Fibroblast of the aortic adventitia (primary cell): ENCODE results near the gene MANBA. TPM values are rescaled to one million over a fixed set of nuclear protein-coding genes. Genes with fewer than 3 reads are reported as not detected.

Experiments used
- DNase-seq: peaks from one replicate; pipeline ENCODE4 v3.0.0-alpha.2; 2010; ENCODE audit warnings: low read depth
- H3K4me3 ChIP-seq: 2 replicates; pipeline ENCODE4 v1.5.1; 2011; ENCODE audit warnings: low read depth, mild to moderate bottlenecking, control low read depth, low read length, moderate library complexity
- CTCF ChIP-seq: IDR thresholded peaks from 2 replicates; pipeline ENCODE4 v1.5.1; 2011; ENCODE audit warnings: mild to moderate bottlenecking, low read length, control low read depth, inconsistent platforms; ENCODE audit not compliant: insufficient read depth
- total RNA-seq: library from RNA; depleted of rRNA; stranded (reverse); fragments of >200 nt; gene quantifications from 2 replicates; pipeline ENCODE4 v1.2.3, GENCODE V29; 2012; ENCODE audit warnings: low replicate concordance

The MANBA gene
- total RNA-seq, 1 donor = 32.1 TPM

DNA sequence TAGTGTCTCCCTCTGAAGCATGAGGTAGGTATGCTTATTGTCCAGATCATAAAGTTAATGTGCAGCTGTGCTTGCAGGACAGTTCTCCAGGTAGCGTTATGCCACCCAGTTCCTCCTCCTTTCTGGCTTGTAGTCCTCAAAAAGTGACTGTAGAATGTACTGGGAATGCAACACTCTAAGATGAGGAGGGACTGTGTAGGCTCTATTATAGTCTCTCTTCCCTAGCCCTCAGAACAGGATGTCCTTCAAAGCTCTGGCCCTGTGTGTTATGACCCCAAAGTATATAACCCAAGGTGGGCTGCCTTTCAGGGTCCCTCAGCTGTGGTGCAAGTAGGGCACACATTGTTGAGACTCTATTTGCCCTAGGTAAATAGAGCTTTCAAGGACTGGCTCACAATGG is 20.8 kb upstream of the MANBA start:
- H3K4me3 ChIP-seq = no peak overlapping the region
- no peak for DNase-seq
- no peak for TF ChIP-seq CTCF

- peak; percentile 33 for DNase-seq
- H3K4me3 ChIP-seq = no peak overlapping the region
- no peak for TF ChIP-seq CTCF
These were observed 19.8 kb upstream of the MANBA start for GRCh38 chr4:102780476-102781144.

GRCh38 chr4:102779204-102779603 is 18.4 kb upstream of the MANBA start:
- DNase-seq = no peak
- no peak overlapping the region for H3K4me3 ChIP-seq
- TF ChIP-seq CTCF = no peak

- no peak for TF ChIP-seq CTCF
- DNase-seq = no peak
- H3K4me3 ChIP-seq = no peak overlapping the region
These were observed 18.0 kb upstream of the MANBA start for GRCh38 chr4:102778720-102779119.

DNA sequence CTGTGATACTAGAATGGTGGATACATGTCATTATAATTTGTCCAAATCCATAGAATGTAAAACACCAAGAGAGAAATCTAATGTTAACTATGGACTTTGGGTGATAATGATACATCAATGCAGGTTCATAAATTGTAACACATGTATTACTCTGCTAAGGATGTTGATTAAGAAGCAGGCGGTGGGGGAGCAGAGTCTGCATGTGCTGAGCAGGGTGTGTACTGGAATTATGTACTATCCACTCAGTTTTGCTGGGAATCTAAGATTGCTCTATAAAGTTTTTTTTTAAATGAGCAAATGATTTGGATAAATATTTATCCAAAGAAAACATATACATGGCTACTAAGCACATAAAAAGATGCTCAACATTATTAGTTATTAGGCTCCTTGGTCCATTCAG is 15.0 kb upstream of the MANBA start:
- H3K4me3 ChIP-seq = no peak overlapping the region
- DNase-seq = no peak

DNA sequence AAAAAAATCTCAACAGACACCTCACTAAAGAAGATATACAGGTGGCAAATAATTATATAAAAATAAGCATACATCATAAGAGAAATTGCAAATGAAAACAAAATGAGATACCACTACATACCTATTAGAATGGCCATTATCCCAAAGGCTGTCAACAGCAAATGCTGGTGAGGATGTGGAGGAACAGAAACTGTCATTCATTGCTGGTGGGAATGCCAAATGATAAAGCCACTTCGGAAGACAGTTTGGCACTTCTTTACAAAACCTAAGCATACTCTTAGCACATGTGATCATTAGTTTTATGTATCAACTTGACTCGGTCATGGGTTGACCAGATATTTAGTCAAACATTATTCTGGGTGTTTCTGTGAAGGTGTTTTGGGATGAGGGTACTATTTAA is 13.5 kb upstream of the MANBA start:
- DNase-seq = no peak
- H3K4me3 ChIP-seq = no peak overlapping the region
- TF ChIP-seq CTCF = no peak

More for the DNA sequence above, 15.0 kb upstream of the MANBA start:
- no peak for TF ChIP-seq CTCF
